Measurements from ENCODE around the gene ZSCAN25.

GRCh38 chr7:99677648-99678045 lies 60.9 kb downstream of the ZSCAN25 start:
- TF ChIP-seq POLR2A (IDR thresholded peaks at IDR 0.05) = no peak
- no peak for TF ChIP-seq CTCF (IDR thresholded peaks at IDR 0.05)
